SK-N-SH (cell line): ENCODE measurements around the gene AGAP2. TPM values are rescaled to one million over a fixed set of nuclear protein-coding genes. Genes with fewer than 3 reads are reported as not detected.

Experiments
- CTCF ChIA-PET: fragments of 300-600, 350-600 bp; formaldehyde crosslinking; extraction: SDS; loops from one replicate; lab custom pipeline; 2021; lab: Yijun Ruan, JAX
- POLR2A ChIA-PET: fragments of 350-600 bp; sonication (Branson Sonifier 250); formaldehyde crosslinking; extraction: SDS; loops from one replicate; lab custom pipeline; 2020; ENCODE audit warnings: antibody characterized with exemption, inconsistent platforms; lab: Yijun Ruan, JAX
- DNase-seq: peaks from one replicate; pipeline ENCODE4 v3.0.0; 2012
- H2AFZ ChIP-seq: fragments of 200-600 bp; sonication (generic); 2 replicates; pipeline ENCODE4 v1.8.1; 2016; ENCODE audit warnings: antibody characterized with exemption, mild to moderate bottlenecking, low read depth
- H3F3A ChIP-seq: fragments of 200-600 bp; sonication (generic); replicated peaks from 2 replicates; pipeline ENCODE3; 2016; ENCODE audit warnings: antibody characterized with exemption, mild to moderate bottlenecking; ENCODE audit not compliant: insufficient read depth
- H3K27ac ChIP-seq, 2 experiments: fragments of 200-500 bp in 1 of 2; fragments of 200-600 bp in 1 of 2; sonication (Bioruptor generic) in 1 of 2; sonication (generic), shearing (Covaris generic) in 1 of 2; 2 replicates each; pipeline versions ENCODE4 v1.5.1 to v1.6.1; 2014 to 2016; ENCODE audit warnings: low read depth in 2 of 2, inconsistent platforms in 1 of 2, low read length in 1 of 2, mild to moderate bottlenecking in 1 of 2, mixed read lengths in 1 of 2
- H3K27me3 ChIP-seq: fragments of 200-600 bp; sonication (generic), shearing (Covaris generic); 2 replicates; pipeline ENCODE4 v1.6.1; 2016; ENCODE audit warnings: mixed run types; ENCODE audit not compliant: insufficient read depth
- H3K36me3 ChIP-seq, 2 experiments: fragments of 200-500 bp in 1 of 2; fragments of 200-600 bp in 1 of 2; sonication (Bioruptor generic) in 1 of 2; sonication (generic) in 1 of 2; replicated peaks in 1 of 2; 2 replicates each; pipeline versions ENCODE3 to v1.5.1; 2014 to 2016; ENCODE audit warnings: low read length in 1 of 2, mild to moderate bottlenecking in 1 of 2; ENCODE audit not compliant: insufficient read depth in 2 of 2, control insufficient read depth in 1 of 2
- H3K4me1 ChIP-seq, 2 experiments: fragments of 200-500 bp in 1 of 2; fragments of 200-600 bp in 1 of 2; sonication (Bioruptor generic) in 1 of 2; sonication (generic), shearing (Covaris generic) in 1 of 2; 2 replicates each; pipeline versions ENCODE4 v1.5.1 to v1.6.1; 2014 to 2016; ENCODE audit warnings: low read depth in 1 of 2, low read length in 1 of 2, mixed run types in 1 of 2; ENCODE audit not compliant: insufficient read depth in 2 of 2, control insufficient read depth in 1 of 2
- H3K4me2 ChIP-seq: fragments of 200-600 bp; sonication (generic), shearing (Covaris generic); 2 replicates; pipeline ENCODE4 v1.6.1; 2017; ENCODE audit warnings: mixed run types
- H3K4me3 ChIP-seq, 2 experiments: fragments of 200-500 bp in 1 of 2; fragments of 200-600 bp in 1 of 2; sonication (Bioruptor generic) in 1 of 2; sonication (generic), shearing (Covaris generic) in 1 of 2; 2 replicates each; pipeline versions ENCODE4 v1.5.1 to v1.8.1; 2014 to 2016; ENCODE audit warnings: low read depth in 2 of 2, inconsistent platforms in 1 of 2, low read length in 1 of 2, mild to moderate bottlenecking in 1 of 2, mixed read lengths in 1 of 2, moderate library complexity in 1 of 2
- H3K79me2 ChIP-seq: fragments of 200-600 bp; sonication (generic); 2 replicates; pipeline ENCODE4 v1.8.1; 2017; ENCODE audit warnings: mild to moderate bottlenecking; ENCODE audit not compliant: insufficient read depth
- H3K9ac ChIP-seq: fragments of 200-600 bp; sonication (generic); 2 replicates; pipeline ENCODE4 v1.6.1; 2017; ENCODE audit warnings: mixed run types
- H3K9me2 ChIP-seq: fragments of 200-600 bp; sonication (generic); 2 replicates; pipeline ENCODE4 v1.6.1; 2017; ENCODE audit warnings: mixed run types
- H3K9me3 ChIP-seq: fragments of 200-600 bp; sonication (generic); 2 replicates; pipeline ENCODE4 v1.6.1; 2017; ENCODE audit warnings: mixed run types, mild to moderate bottlenecking, moderate library complexity
- H4K20me1 ChIP-seq: fragments of 200-600 bp; sonication (generic); 2 replicates; pipeline ENCODE4 v1.6.1; 2017; ENCODE audit warnings: mild to moderate bottlenecking, mixed run types; ENCODE audit not compliant: insufficient read depth
- FOXM1 ChIP-seq: IDR thresholded peaks from 2 replicates; pipeline ENCODE4 v1.4.0; 2012; ENCODE audit warnings: low read depth, mild to moderate bottlenecking
- GABPA ChIP-seq: IDR thresholded peaks from 2 replicates; pipeline ENCODE4 v1.4.0; 2012; ENCODE audit warnings: low read depth, mild to moderate bottlenecking
- NFIC ChIP-seq: IDR thresholded peaks from 2 replicates; pipeline ENCODE4 v1.4.0; 2012; ENCODE audit warnings: borderline replicate concordance
- RCOR1 ChIP-seq: fragments of 150-350 bp; IDR thresholded peaks from 2 replicates; pipeline ENCODE4 v1.6.1; 2017; ENCODE audit warnings: antibody characterized with exemption, low read length
- RFX5 ChIP-seq: IDR thresholded peaks from 2 replicates; pipeline ENCODE4 v1.6.1; 2012; ENCODE audit warnings: mild to moderate bottlenecking, improper control_type of control experiment, low read length
- SIN3A ChIP-seq: IDR thresholded peaks from 2 replicates; pipeline ENCODE4 v1.6.1; 2012; ENCODE audit warnings: low read depth, mild to moderate bottlenecking, low read length, moderate library complexity, borderline replicate concordance
- SMC3 ChIP-seq: IDR thresholded peaks from 2 replicates; pipeline ENCODE4 v1.6.1; 2012; ENCODE audit warnings: low read depth, low read length, improper control_type of control experiment
- TAF1 ChIP-seq: IDR thresholded peaks from 2 replicates; pipeline ENCODE4 v1.6.1; 2012; ENCODE audit warnings: low read depth, mild to moderate bottlenecking, low read length, moderate library complexity, borderline replicate concordance
- USF2 ChIP-seq: fragments of 150-350 bp; IDR thresholded peaks from 2 replicates; pipeline ENCODE4 v1.6.1; 2017; ENCODE audit warnings: antibody characterized with exemption, low read length, low read depth, borderline replicate concordance
- ZBTB33 ChIP-seq: IDR thresholded peaks from 2 replicates; pipeline ENCODE4 v1.4.0; 2012; ENCODE audit warnings: low read depth, borderline replicate concordance
- WGBS: methylation state at CpG from one replicate; pipeline ENCODE4 v1.1.6; 2017; ENCODE audit warnings: low lambda C conversion rate; 5-methylcytosine and 5-hydroxymethylcytosine counted together
- polyA plus RNA-seq, 3 experiments: library from polyadenylated mRNA; depleted of rRNA; stranded (reverse); fragments of >200 nt; gene quantifications; 2 replicates each; pipeline ENCODE4 v1.2.3, GENCODE V29; 2012
- TF ChIP-seq, protein P1 (sequence below): fragments of 200-600 bp; sonication (generic); IDR thresholded peaks from 2 replicates; pipeline ENCODE4 v1.6.1; 2017; ENCODE audit warnings: antibody characterized with exemption, mild to moderate bottlenecking, moderate library complexity
- TF ChIP-seq, protein P2 (sequence below): IDR thresholded peaks from 2 replicates; pipeline ENCODE4; 2012

Gene AGAP2
- polyA plus RNA-seq, 1 of the 3 experiments (the other 2 are of a cell fraction): 5.2 TPM

GRCh38 chr12:57731411-57732080 lies 7.0 kb downstream of the AGAP2 start:
- Histone ChIP-seq H3K27me3 (no peaks in the 10 kb centered on the region), H3K4me2 (no peak overlapping the region), H3F3A (peaks cover 22% of the 10 kb centered on the region), H3K9ac (no peak overlapping the region), H3K36me3 (peaks cover 3 to 17% of the 10 kb centered on the region in 2 experiments), H3K9me3 (no peaks in the 10 kb centered on the region), H3K4me1 (peaks cover 0 to 17% of the 10 kb centered on the region in 2 experiments; a peak in 2 of 4 replicates), H3K27ac (no peak overlapping the region), H3K9me2 (no peaks in the 10 kb centered on the region), H2AFZ (no peak overlapping the region), H3K79me2 (no peaks in the 10 kb centered on the region), H3K4me3 (no peak overlapping the region), H4K20me1 (no peaks in the 10 kb centered on the region)
- no peak for DNase-seq
- TF ChIP-seq, protein P1, sequence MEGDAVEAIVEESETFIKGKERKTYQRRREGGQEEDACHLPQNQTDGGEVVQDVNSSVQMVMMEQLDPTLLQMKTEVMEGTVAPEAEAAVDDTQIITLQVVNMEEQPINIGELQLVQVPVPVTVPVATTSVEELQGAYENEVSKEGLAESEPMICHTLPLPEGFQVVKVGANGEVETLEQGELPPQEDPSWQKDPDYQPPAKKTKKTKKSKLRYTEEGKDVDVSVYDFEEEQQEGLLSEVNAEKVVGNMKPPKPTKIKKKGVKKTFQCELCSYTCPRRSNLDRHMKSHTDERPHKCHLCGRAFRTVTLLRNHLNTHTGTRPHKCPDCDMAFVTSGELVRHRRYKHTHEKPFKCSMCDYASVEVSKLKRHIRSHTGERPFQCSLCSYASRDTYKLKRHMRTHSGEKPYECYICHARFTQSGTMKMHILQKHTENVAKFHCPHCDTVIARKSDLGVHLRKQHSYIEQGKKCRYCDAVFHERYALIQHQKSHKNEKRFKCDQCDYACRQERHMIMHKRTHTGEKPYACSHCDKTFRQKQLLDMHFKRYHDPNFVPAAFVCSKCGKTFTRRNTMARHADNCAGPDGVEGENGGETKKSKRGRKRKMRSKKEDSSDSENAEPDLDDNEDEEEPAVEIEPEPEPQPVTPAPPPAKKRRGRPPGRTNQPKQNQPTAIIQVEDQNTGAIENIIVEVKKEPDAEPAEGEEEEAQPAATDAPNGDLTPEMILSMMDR: no peak
- no peak for TF ChIP-seq NFIC
- no peak for TF ChIP-seq USF2
- TF ChIP-seq FOXM1: no peak
- no peak for TF ChIP-seq RCOR1
- no peak for TF ChIP-seq TAF1
- CTCF ChIA-PET: interaction anchor here (0.8 to 0.9 kb wide), 2 partner anchors 18 to 39 kb away, joined by 3 to 4 read pairs; no protein-coding TSS in a partner anchor
- 89% methylated on average over 15 of the region's 19 CpGs for WGBS
- POLR2A ChIA-PET: interaction anchor here (1.1 to 1.8 kb wide), 2 partner anchors 13 to 38 kb away, joined by 3 to 5 read pairs; partner anchors contain the start of genes OS9 and TSPAN31

DNA sequence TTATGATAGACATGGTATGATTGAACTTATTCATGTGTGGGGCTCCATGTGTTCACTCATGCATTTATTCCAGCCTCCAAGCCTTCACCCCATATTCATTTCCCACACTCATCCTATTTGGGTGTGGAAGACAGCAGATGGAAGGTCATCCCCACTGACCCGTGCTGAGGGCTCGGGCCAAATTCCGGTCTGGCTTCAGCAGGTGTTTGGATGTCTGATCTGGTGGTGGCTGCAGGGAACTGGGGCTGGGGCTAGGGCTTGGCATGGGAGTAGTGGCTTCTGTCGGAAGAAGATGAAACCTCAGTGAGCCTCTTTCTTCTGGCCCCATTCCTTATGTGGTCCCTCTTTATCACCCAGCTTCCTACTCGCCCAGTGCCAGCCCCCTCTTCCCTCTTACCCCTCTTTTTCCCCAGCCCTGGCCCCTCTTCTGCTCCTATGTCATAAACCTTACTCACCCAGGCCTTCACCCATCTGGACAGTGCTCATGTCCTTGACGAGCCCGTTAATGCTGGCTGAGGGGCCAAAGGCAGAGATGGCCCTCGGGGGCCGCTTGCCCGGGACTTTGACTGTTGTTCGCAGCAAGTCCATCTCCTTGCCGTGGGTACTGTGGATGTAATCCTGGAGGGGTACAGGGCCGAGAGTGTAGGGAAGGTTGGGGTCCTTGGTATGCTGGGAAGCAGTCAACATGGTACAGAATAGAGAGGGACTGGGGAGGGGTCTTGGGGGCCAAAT lies 8.0 kb downstream of the AGAP2 start:
- Histone ChIP-seq H3K36me3 (peaks cover 3 to 17% of the 10 kb centered on the region in 2 experiments), H3K9me2 (no peaks in the 10 kb centered on the region), H4K20me1 (no peaks in the 10 kb centered on the region), H3F3A (peaks cover 17% of the 10 kb centered on the region), H3K9me3 (no peaks in the 10 kb centered on the region), H3K9ac (no peak overlapping the region), H3K4me2 (no peak overlapping the region), H2AFZ (no peak overlapping the region), H3K27ac (no peak overlapping the region), H3K4me3 (no peak overlapping the region; a peak in 1 of 4 replicates), H3K27me3 (no peaks in the 10 kb centered on the region), H3K4me1 (peaks cover 0 to 12% of the 10 kb centered on the region in 2 experiments; a peak in 1 of 4 replicates), H3K79me2 (no peaks in the 10 kb centered on the region)
- CTCF ChIA-PET: interaction anchor here (0.9 kb wide), 1 partner anchor 98 kb away, joined by 4 read pairs; the partner anchor contains the start of gene B4GALNT1
- POLR2A ChIA-PET: interaction anchor here (1.1 to 1.8 kb wide), 2 partner anchors 14 to 37 kb away, joined by 3 to 5 read pairs; partner anchors contain the start of genes OS9 and TSPAN31
- no peak for TF ChIP-seq ZBTB33
- no peak for TF ChIP-seq RFX5
- no peak for TF ChIP-seq SMC3
- TF ChIP-seq, protein P2, sequence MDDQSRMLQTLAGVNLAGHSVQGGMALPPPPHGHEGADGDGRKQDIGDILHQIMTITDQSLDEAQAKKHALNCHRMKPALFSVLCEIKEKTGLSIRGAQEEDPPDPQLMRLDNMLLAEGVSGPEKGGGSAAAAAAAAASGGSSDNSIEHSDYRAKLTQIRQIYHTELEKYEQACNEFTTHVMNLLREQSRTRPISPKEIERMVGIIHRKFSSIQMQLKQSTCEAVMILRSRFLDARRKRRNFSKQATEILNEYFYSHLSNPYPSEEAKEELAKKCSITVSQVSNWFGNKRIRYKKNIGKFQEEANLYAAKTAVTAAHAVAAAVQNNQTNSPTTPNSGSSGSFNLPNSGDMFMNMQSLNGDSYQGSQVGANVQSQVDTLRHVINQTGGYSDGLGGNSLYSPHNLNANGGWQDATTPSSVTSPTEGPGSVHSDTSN: no peak
- no peak for TF ChIP-seq GABPA
- TF ChIP-seq, protein P1: no peak
- TF ChIP-seq SIN3A: no peak
- WGBS: 85% methylated on average over 13 of the region's 13 CpGs
- DNase-seq: no peak
